IMR-90 (cell line): ENCODE data around the gene PPM1H. TPM values are rescaled to one million over a fixed set of nuclear protein-coding genes. Genes with fewer than 3 reads are reported as not detected.

Experiments used
- ATAC-seq: fragments of 200-7000 bp; cut with Tn5 transposase; 2 replicates; pipeline ENCODE4 v1.9.1; 2020; ENCODE audit warnings: low read depth, mild to moderate bottlenecking, moderate library complexity
- BruUV-seq: library from RNA; stranded (reverse); fragments of 400-500 nt; replicated peaks from 2 replicates; lab custom pipeline; 2021; lab: Mats Ljungman, UMichigan
- CTCF ChIA-PET: fragments of 300-600 bp; formaldehyde crosslinking; extraction: SDS; loops from one replicate; lab custom pipeline; 2021; ENCODE audit warnings: antibody characterized with exemption; lab: Yijun Ruan, JAX
- POLR2A ChIA-PET: fragments of 300-600 bp; sonication (Branson Sonifier 250); formaldehyde crosslinking; loops from one replicate; lab custom pipeline; 2022; ENCODE audit warnings: antibody characterized with exemption; ENCODE audit not compliant: unreplicated experiment; lab: Charles Lee
- DNase-seq: peaks from one replicate; pipeline ENCODE4 v3.0.0; 2013
- H2AFZ ChIP-seq: replicated peaks from 2 replicates; pipeline ENCODE3; 2013; ENCODE audit warnings: low read length, mild to moderate bottlenecking; ENCODE audit not compliant: poor library complexity
- H2AK5ac ChIP-seq: 2 replicates; pipeline ENCODE4 v1.6.1; 2013; ENCODE audit warnings: low read depth, low read length, inconsistent platforms
- H2AK9ac ChIP-seq: replicated peaks from 2 replicates; pipeline ENCODE3; 2013; ENCODE audit warnings: mild to moderate bottlenecking, low read depth, low read length, moderate library complexity; ENCODE audit not compliant: poor library complexity
- H2BK120ac ChIP-seq: 2 replicates; pipeline ENCODE4 v1.6.1; 2013; ENCODE audit warnings: low read depth, low read length, inconsistent platforms
- H2BK15ac ChIP-seq: 3 replicates; pipeline ENCODE4 v1.6.1; 2013; ENCODE audit warnings: low read depth, low read length, inconsistent platforms
- H2BK20ac ChIP-seq: 2 replicates; pipeline ENCODE4 v1.6.1; 2013; ENCODE audit warnings: low read depth, mild to moderate bottlenecking, inconsistent platforms, low read length, moderate library complexity
- H2BK5ac ChIP-seq: 2 replicates; pipeline ENCODE4 v1.6.1; 2013; ENCODE audit warnings: mild to moderate bottlenecking, low read depth, low read length, inconsistent platforms; ENCODE audit not compliant: poor library complexity, severe bottlenecking
- H3K14ac ChIP-seq: replicated peaks from 2 replicates; pipeline ENCODE4 v1.6.1; 2013; ENCODE audit warnings: low read depth, low read length, inconsistent platforms
- H3K18ac ChIP-seq: 2 replicates; pipeline ENCODE4 v1.6.1; 2013; ENCODE audit warnings: low read depth, low read length, control low read depth
- H3K23ac ChIP-seq: 2 replicates; pipeline ENCODE4 v1.6.1; 2013; ENCODE audit warnings: low read depth, low read length, inconsistent platforms
- H3K27ac ChIP-seq: 2 replicates; pipeline ENCODE4 v1.5.1; 2013; ENCODE audit warnings: mild to moderate bottlenecking, control low read depth, low read length; ENCODE audit not compliant: insufficient read depth
- H3K27me3 ChIP-seq: 2 replicates; pipeline ENCODE4 v1.6.1; 2013; ENCODE audit warnings: low read length; ENCODE audit not compliant: control insufficient read depth, insufficient read depth
- H3K36me3 ChIP-seq: 2 replicates; pipeline ENCODE4 v1.6.1; 2013; ENCODE audit warnings: low read length, mixed read lengths; ENCODE audit not compliant: control insufficient read depth, insufficient read depth
- H3K4ac ChIP-seq: 2 replicates; pipeline ENCODE4 v1.6.1; 2013; ENCODE audit warnings: low read depth, low read length, inconsistent platforms
- H3K4me1 ChIP-seq: 2 replicates; pipeline ENCODE4 v1.6.1; 2013; ENCODE audit warnings: low read length, mixed read lengths; ENCODE audit not compliant: control insufficient read depth, insufficient read depth
- H3K4me2 ChIP-seq: 2 replicates; pipeline ENCODE4 v1.6.1; 2013; ENCODE audit warnings: low read depth, mild to moderate bottlenecking, control low read depth, low read length, moderate library complexity
- H3K4me3 ChIP-seq: 2 replicates; pipeline ENCODE4 v1.5.1; 2013; ENCODE audit warnings: low read depth, mild to moderate bottlenecking, control low read depth, low read length, moderate library complexity; ENCODE audit not compliant: insufficient read depth
- H3K56ac ChIP-seq: 2 replicates; pipeline ENCODE4 v1.6.1; 2013; ENCODE audit warnings: low read length, inconsistent platforms; ENCODE audit not compliant: insufficient read depth; ENCODE audit errors: extremely low read depth
- H3K79me1 ChIP-seq, 2 experiments: 2 replicates each; pipeline ENCODE4 v1.6.1; 2013; ENCODE audit warnings: low read length in 2 of 2, inconsistent platforms in 1 of 2, low read depth in 1 of 2
- H3K9ac ChIP-seq: 2 replicates; pipeline ENCODE4 v1.6.1; 2013; ENCODE audit warnings: low read depth, low read length, control low read depth
- H3K9me1 ChIP-seq: 2 replicates; pipeline ENCODE4 v1.6.1; 2013; ENCODE audit warnings: low read length, inconsistent platforms; ENCODE audit not compliant: insufficient read depth
- H3K9me3 ChIP-seq: 2 replicates; pipeline ENCODE4 v1.6.1; 2013; ENCODE audit warnings: low read length; ENCODE audit not compliant: control insufficient read depth, insufficient read depth
- H4K20me1 ChIP-seq: 2 replicates; pipeline ENCODE4 v1.6.1; 2013; ENCODE audit warnings: low read length, inconsistent platforms; ENCODE audit not compliant: insufficient read depth
- H4K5ac ChIP-seq: 2 replicates; pipeline ENCODE4 v1.6.1; 2013; ENCODE audit warnings: mild to moderate bottlenecking, low read depth, low read length, control low read depth
- H4K8ac ChIP-seq, 2 experiments: 2 replicates each; pipeline ENCODE4 v1.6.1; 2013; ENCODE audit warnings: low read depth in 2 of 2, low read length in 2 of 2, control low read depth in 1 of 2, inconsistent platforms in 1 of 2
- H4K91ac ChIP-seq: 2 replicates; pipeline ENCODE4 v1.6.1; 2013; ENCODE audit warnings: low read depth, low read length, inconsistent platforms; ENCODE audit not compliant: insufficient read depth
- CTCF ChIP-seq: conservative IDR thresholded peaks from 2 replicates; pipeline ENCODE4 v1.5.1; 2012; ENCODE audit warnings: mild to moderate bottlenecking, low read depth, low read length, improper control_type of control experiment
- MAZ ChIP-seq: IDR thresholded peaks from 2 replicates; pipeline ENCODE4 v1.6.1; 2012; ENCODE audit warnings: low read depth, mild to moderate bottlenecking, low read length, improper control_type of control experiment, moderate library complexity, borderline replicate concordance
- RAD21 ChIP-seq: IDR thresholded peaks from 2 replicates; pipeline ENCODE4 v1.6.1; 2012; ENCODE audit warnings: low read length, improper control_type of control experiment
- WGBS, 2 experiments: methylation state at CpG; one replicate each; pipeline versions ENCODE4 v1.1.5 to v1.1.7; 2013; ENCODE audit warnings: missing lambda C conversion rate in 2 of 2; ENCODE audit not compliant: insufficient read length in 1 of 2; ENCODE audit errors: extremely low coverage in 2 of 2; 5-methylcytosine and 5-hydroxymethylcytosine counted together
- dilution Hi-C: fragments of 300-500 bp; cut with HindIII; formaldehyde crosslinking; loops from one replicate; pipeline ENCODE4 v1.14.3; 2018; ENCODE audit warnings: low sequenced_read_pairs; ENCODE audit not compliant: unreplicated experiment
- in situ Hi-C: fragments of 300-500 bp; cut with MboI; formaldehyde crosslinking; loops from 3 replicates; pipeline ENCODE4 v1.14.3; 2019; ENCODE audit warnings: low sequenced_read_pairs, inconsistent platforms, mixed read lengths
- intact Hi-C: fragments of 100-400 bp; cut with micrococcal nuclease; formaldehyde crosslinking; loops from 2 replicates; pipeline ENCODE4 v1.10.0; 2022
- polyA plus RNA-seq, 3 experiments: library from polyadenylated mRNA; depleted of rRNA; stranded (reverse); fragments of >200 nt; gene quantifications; 2 replicates each; pipeline ENCODE4 v1.2.3, GENCODE V29; 2012; ENCODE audit warnings: low replicate concordance in 1 of 3
- total RNA-seq: library from RNA; depleted of rRNA; stranded (reverse); fragments of >200 nt; gene quantifications from 2 replicates; pipeline ENCODE4 v1.2.3, GENCODE V29; 2012
- TF ChIP-seq, protein P1 (sequence below): fragments of 150-350 bp; IDR thresholded peaks from 2 replicates; pipeline ENCODE4 v1.6.1; 2016; ENCODE audit warnings: low read depth, mild to moderate bottlenecking, low read length, moderate library complexity, borderline replicate concordance

The PPM1H gene
- total and polyA plus RNA-seq, 2 of the 4 experiments (the other 2 are of a cell fraction), result 0.14 to 0.18 TPM

GRCh38 chr12:62622177-62622576 is 312.8 kb downstream of the PPM1H start:
- Histone ChIP-seq H2BK120ac (no peak overlapping the region), H3K18ac (no peak overlapping the region), H3K9ac (no peak overlapping the region), H2AK9ac (no peak overlapping the region), H3K27me3 (no peaks in the 10 kb centered on the region), H4K91ac (no peak overlapping the region), H2BK15ac (no peak overlapping the region), H3K9me3 (no peaks in the 10 kb centered on the region), H2BK5ac (no peak overlapping the region), H3K4me2 (no peak overlapping the region), H4K5ac (no peak overlapping the region), H3K4me1 (no peaks in the 10 kb centered on the region), H3K27ac (no peak overlapping the region), H3K79me1 (no peaks in the 10 kb centered on the region), H3K9me1 (no peaks in the 10 kb centered on the region; the same call in 1 of the 2 replicates), H3K23ac (no peak overlapping the region), H3K36me3 (no peaks in the 10 kb centered on the region), H2AK5ac (no peak overlapping the region), H2AFZ (no peak overlapping the region), H2BK20ac (no peak overlapping the region), H3K56ac (no peak overlapping the region), H3K14ac (no peak overlapping the region), H3K4ac (no peak overlapping the region), H3K4me3 (no peak overlapping the region), H4K20me1 (no peaks in the 10 kb centered on the region), H4K8ac (no peak overlapping the region)
- intact Hi-C loops, result no loop called here
- in situ Hi-C loops, result no loop called here
- dilution Hi-C loops, result no loop called here
- no peak for DNase-seq
- no peak for TF ChIP-seq RAD21
- TF ChIP-seq, protein P1, sequence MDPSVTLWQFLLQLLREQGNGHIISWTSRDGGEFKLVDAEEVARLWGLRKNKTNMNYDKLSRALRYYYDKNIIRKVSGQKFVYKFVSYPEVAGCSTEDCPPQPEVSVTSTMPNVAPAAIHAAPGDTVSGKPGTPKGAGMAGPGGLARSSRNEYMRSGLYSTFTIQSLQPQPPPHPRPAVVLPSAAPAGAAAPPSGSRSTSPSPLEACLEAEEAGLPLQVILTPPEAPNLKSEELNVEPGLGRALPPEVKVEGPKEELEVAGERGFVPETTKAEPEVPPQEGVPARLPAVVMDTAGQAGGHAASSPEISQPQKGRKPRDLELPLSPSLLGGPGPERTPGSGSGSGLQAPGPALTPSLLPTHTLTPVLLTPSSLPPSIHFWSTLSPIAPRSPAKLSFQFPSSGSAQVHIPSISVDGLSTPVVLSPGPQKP, result no peak
- no peak for TF ChIP-seq MAZ
- no peak for TF ChIP-seq CTCF
- ATAC-seq, result no peak
- WGBS, 2 experiments, result no CpG with 5 or more reads among the region's 2 CpGs
- CTCF ChIA-PET, result interaction anchor here (0.6 kb wide), 1 partner anchor 36 kb away, joined by 3 read pairs; no protein-coding TSS in a partner anchor
- no TSS peak for BruUV-seq
- POLR2A ChIA-PET, result no interaction called here
